Mucosa of descending colon (tissue), 3 donors: Measurements from ENCODE around the gene CCDC85B. TPM values are rescaled to one million over a fixed set of nuclear protein-coding genes. Genes with fewer than 3 reads are reported as not detected.

ENCODE experiments used
- ATAC-seq: fragments of 200-7000 bp; cut with Tn5 transposase; one replicate; pipeline ENCODE4 v1.9.1; 2020; ENCODE audit warnings: mild to moderate bottlenecking, moderate library complexity
- DNase-seq, 3 donors: peaks; one replicate each; pipeline ENCODE4 v3.0.0-alpha.2; 2020
- H3K36me3 ChIP-seq: fragments of 200-600 bp; one replicate; pipeline ENCODE4 v1.8.0; 2021; ENCODE audit warnings: low read depth, mild to moderate bottlenecking
- H3K4me1 ChIP-seq: fragments of 200-600 bp; one replicate; pipeline ENCODE4 v1.8.0; 2021; ENCODE audit warnings: low read depth, mild to moderate bottlenecking
- H3K4me3 ChIP-seq: fragments of 200-600 bp; one replicate; pipeline ENCODE4 v1.8.0; 2021; ENCODE audit warnings: mild to moderate bottlenecking
- H3K9me3 ChIP-seq: fragments of 200-600 bp; one replicate; pipeline ENCODE4 v1.8.0; 2021; ENCODE audit warnings: mild to moderate bottlenecking
- CTCF ChIP-seq: fragments of 200-600 bp; IDR thresholded peaks from one replicate; pipeline ENCODE4 v1.8.0; 2022; ENCODE audit warnings: antibody characterized with exemption, mild to moderate bottlenecking
- intact Hi-C, 2 donors: fragments of 100-400 bp; cut with DNase I in 1 of 2; cut with micrococcal nuclease in 1 of 2; formaldehyde crosslinking; loops; one replicate each; pipeline versions ENCODE4 v1.11.0 to v1.11.1; 2022; cut with DNase I, micrococcal nuclease
- total RNA-seq, 3 donors: library from RNA; stranded (reverse); fragmentation: NEBNext Ultra II Directional in 2 of 3; extraction: Animal tissue kit (Norgen Biotek cat#: 25700) in 2 of 3; gene quantifications; one replicate each; pipeline versions ENCODE4 v1.2.1 to v1.2.4, GENCODE V29; 2021 to 2023
- donor health status: DM: no; HTN: no; CAD: no; lungs with moderate emphysema.
- donor health status: DM: no; HTN: no; CAD: no.
- donor health status: DM: no; HTN: yes; CAD: no.

Gene CCDC85B
- total RNA-seq, 3 donors from 2014 or later = 4.5 to 22.3 (median 9.2) TPM

GRCh38 chr11:65892661-65893317, 2.3 kb downstream of the CCDC85B start:
- H3K4me1 ChIP-seq = peaks cover 22% of the 10 kb centered on the region
- intact Hi-C loops = no loop called here
- H3K36me3 ChIP-seq = no peaks in the 10 kb centered on the region
- ATAC-seq (no peak), DNase-seq (peak in 1 of 3 donors; percentile 33)
- no peaks in the 10 kb centered on the region for H3K9me3 ChIP-seq
- H3K4me3 ChIP-seq = no peak overlapping the region
- no peak for TF ChIP-seq CTCF

DNA sequence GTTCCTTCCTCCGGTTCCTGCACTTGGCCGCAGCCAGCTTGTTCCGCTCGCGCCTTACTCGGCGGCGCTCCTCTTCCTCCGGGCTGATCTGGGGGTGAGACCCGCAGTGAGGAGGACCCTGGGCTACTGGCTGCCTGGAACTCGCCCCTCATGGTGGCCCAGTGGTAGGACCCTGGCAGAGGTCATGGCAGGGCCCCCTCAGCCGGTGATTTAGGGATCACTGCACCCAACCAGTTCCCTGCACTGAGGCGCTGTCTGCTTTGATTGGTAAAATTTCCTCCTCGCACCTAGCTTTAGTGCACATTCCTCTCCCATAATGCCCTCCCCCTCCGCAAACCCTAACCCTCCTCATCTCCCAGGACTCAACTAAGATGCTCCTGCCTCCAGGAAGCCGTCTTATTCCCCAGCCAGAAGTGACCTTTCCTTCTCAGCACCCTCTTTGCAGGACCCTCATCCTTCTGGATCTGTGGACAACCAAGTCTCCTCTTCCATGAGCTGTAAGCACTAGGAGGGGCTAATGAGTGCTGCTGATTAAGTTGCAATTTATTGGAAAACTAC, 3.6 kb downstream of the CCDC85B start:
- peaks cover 18% of the 10 kb centered on the region for H3K4me1 ChIP-seq
- peak in 2 of 3 donors; percentile 61 to 86 for DNase-seq
- TF ChIP-seq CTCF = no peak
- H3K36me3 ChIP-seq = no peaks in the 10 kb centered on the region
- intact Hi-C loops = no loop called here
- H3K4me3 ChIP-seq = no peak overlapping the region
- no peaks in the 10 kb centered on the region for H3K9me3 ChIP-seq
- no peak for ATAC-seq

DNA sequence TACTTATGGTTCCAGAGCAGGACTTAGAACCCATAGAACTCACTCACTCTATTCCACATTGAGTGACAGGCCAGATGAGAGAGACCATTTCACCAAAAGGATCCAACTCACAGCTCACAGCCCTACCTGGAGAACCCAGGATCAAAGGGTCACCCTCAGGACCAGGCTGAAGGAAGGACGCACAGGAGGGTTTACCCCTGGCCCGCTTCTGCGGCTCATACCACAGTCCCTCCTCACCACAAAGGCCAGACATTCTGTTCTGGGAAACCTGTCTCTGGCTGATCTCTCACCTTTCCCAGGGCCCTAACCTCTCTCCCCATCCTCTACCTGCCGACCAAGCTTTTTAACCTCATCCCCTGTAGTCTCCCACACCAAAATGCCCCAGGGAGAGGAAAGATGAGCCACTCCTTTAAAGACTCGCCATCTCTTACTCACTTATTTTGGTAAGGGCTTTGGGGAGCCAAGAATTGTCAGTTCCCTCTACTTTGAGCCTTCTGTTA, 5.1 kb downstream of the CCDC85B start:
- Histone ChIP-seq H3K4me3 (no peak overlapping the region), H3K4me1 (peaks cover 24% of the 10 kb centered on the region), H3K36me3 (no peaks in the 10 kb centered on the region), H3K9me3 (no peaks in the 10 kb centered on the region)
- TF ChIP-seq CTCF = no peak
- DNase-seq (no peak), ATAC-seq (no peak)
- intact Hi-C loops = no loop called here

DNA sequence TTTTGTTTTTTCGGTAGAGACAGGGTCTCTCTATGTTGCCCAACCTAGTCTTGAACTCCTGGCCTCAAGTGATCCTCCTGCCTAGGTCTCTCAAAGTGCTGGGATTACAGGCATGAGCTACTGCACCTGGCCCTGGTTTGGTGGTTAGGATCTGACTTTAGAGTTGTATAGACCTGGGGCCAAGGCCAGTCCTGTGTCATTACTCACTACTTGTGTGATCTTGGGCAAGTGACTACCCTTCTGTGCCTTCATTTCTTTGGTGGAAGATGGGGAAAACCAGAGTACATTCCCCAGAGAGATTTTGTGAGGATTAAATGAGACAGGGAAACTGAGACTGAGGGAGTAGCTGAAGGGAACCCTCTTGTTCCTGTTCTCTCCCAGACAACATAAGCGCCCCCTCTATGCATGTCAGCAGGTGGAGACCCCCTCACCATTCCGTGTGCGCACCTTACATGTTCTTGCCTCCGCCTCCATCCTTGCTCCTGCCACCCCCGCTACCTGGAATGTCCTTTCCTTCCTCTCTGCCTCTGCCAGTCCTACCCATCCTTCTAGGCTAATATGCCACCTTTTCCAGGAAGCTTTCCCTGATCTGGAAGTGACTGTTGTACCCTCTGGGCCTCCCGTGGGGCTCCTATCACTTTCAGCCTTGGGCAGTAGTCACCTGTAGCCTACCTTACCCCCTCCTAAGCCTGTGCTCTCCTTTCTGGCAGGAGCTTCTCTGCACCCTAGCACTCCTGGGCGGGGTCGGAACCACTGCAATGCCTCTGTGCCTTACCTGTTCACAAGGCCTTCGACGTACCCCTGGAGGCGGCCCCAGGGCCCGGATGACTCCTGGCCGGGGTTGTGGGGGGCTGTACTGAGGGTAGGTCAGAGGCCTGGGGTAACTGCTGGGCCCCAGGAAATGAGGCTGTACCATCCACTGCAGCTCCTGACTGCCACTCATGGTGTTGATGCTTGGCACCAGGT, 5.8 kb downstream of the CCDC85B start:
- Histone ChIP-seq H3K4me3 (no peak overlapping the region), H3K36me3 (no peaks in the 10 kb centered on the region), H3K9me3 (no peaks in the 10 kb centered on the region), H3K4me1 (peaks cover 24% of the 10 kb centered on the region)
- TF ChIP-seq CTCF = no peak
- DNase-seq (peak in 1 of 3 donors; percentile 27), ATAC-seq (no peak)
- intact Hi-C loops = no loop called here

DNA sequence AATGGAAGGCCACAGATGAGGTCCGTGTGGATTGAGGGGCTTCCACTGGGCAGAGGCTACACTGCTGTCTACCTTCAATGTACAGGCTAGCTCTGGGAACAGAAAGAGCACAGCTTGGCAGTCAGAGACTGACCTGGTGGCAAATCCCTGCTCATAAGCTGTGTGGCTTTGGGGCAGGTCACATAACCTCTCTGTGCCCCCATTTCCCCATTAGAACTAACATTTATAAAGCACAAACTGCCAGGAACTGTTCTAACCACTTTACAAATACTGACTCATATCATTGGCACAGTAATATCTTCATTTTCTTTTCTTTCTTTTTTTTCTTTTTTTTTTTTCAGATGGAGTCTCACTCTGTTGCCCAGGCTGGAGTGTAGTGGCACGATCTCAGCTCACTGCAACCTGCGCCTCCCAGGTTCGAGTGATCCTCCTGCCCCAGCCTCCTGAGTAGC, 6.6 kb downstream of the CCDC85B start:
- Histone ChIP-seq H3K4me1 (peaks cover 17% of the 10 kb centered on the region), H3K36me3 (no peaks in the 10 kb centered on the region), H3K9me3 (no peaks in the 10 kb centered on the region), H3K4me3 (no peak overlapping the region)
- ATAC-seq (no peak), DNase-seq (no peak)
- intact Hi-C loops = no loop called here
- no peak for TF ChIP-seq CTCF
